Heart left ventricle (tissue), 16 donors: Measurements from ENCODE around the gene SLC24A4. TPM values are rescaled to one million over a fixed set of nuclear protein-coding genes. Genes with fewer than 3 reads are reported as not detected.

Experiments used
- ATAC-seq, 4 donors: fragments of 200-7000 bp; cut with Tn5 transposase; one replicate each; pipeline ENCODE4 v1.9.1; 2020 to 2022; ENCODE audit warnings: moderate library complexity in 4 of 4, mild to moderate bottlenecking in 3 of 4, moderate number of reproducible peaks in 1 of 4
- DNase-seq, 5 donors: peaks; one replicate each; pipeline ENCODE4 v3.0.0-alpha.2; 2020
- H3K27ac ChIP-seq, 12 donors: fragments of 200-600 bp; sonication (generic) in 4 of 12; one replicate each; pipeline versions ENCODE4 v1.5.0 to v1.8.0; 2016 to 2022; ENCODE audit warnings: mild to moderate bottlenecking in 2 of 12
- H3K27me3 ChIP-seq, 9 donors: fragments of 200-600 bp; sonication (generic) in 2 of 9; one replicate each; pipeline versions ENCODE4 v1.5.1 to v1.8.0; 2016 to 2022; ENCODE audit warnings: mild to moderate bottlenecking in 3 of 9
- H3K36me3 ChIP-seq, 9 donors: fragments of 200-600 bp; sonication (generic) in 2 of 9; one replicate each; pipeline versions ENCODE4 v1.5.0 to v1.8.0; 2018 to 2022; ENCODE audit warnings: mild to moderate bottlenecking in 2 of 9
- H3K4me1 ChIP-seq, 12 donors: fragments of 200-600 bp; sonication (generic) in 4 of 12; one replicate each; pipeline versions ENCODE4 v1.5.0 to v1.8.0; 2016 to 2022; ENCODE audit warnings: mild to moderate bottlenecking in 3 of 12
- H3K4me3 ChIP-seq, 12 donors: fragments of 200-600 bp; sonication (generic) in 4 of 12; one replicate each; pipeline versions ENCODE4 v1.5.0 to v1.8.0; 2017 to 2022; ENCODE audit warnings: mild to moderate bottlenecking in 9 of 12, moderate library complexity in 4 of 12
- H3K9me3 ChIP-seq, 12 donors: fragments of 200-600 bp; sonication (generic) in 4 of 12; one replicate each; pipeline versions ENCODE4 v1.5.0 to v1.8.0; 2016 to 2022; ENCODE audit warnings: mild to moderate bottlenecking in 1 of 12
- CTCF ChIP-seq, 12 donors: fragments of 200-600 bp; sonication (generic) in 4 of 12; IDR thresholded peaks; one replicate each; pipeline versions ENCODE4 v1.5.0 to v1.8.0; 2018 to 2022; ENCODE audit warnings: antibody characterized with exemption in 12 of 12, mild to moderate bottlenecking in 5 of 12
- POLR2A ChIP-seq, 2 donors: fragments of 450-650 bp; IDR thresholded peaks; one replicate each; pipeline ENCODE4 v1.6.1; 2017; ENCODE audit warnings: antibody characterized with exemption in 2 of 2, mild to moderate bottlenecking in 2 of 2, moderate library complexity in 2 of 2
- WGBS, 4 donors: extraction: QIAGEN DNeasy Blood & Tissue Kit in 2 of 4; methylation state at CpG; one replicate each; pipeline versions ENCODE4 v1.1.5 to v1.1.7; 2013 to 2018; 5-methylcytosine and 5-hydroxymethylcytosine counted together
- intact Hi-C, 10 donors: fragments of 100-400 bp; cut with DNase I; formaldehyde crosslinking; loops; one replicate each; pipeline versions ENCODE4 v1.11.1 to v1.14.2; 2022
- polyA plus RNA-seq, 2 donors: library from polyadenylated mRNA; stranded (reverse); fragments of 200-250 nt; gene quantifications; one replicate each; pipeline ENCODE4 v1.2.3, GENCODE V29; 2013
- total RNA-seq, 9 donors: library from RNA; depleted of rRNA in 2 of 9; stranded (reverse); fragments of >200 nt in 2 of 9; fragmentation: NEBNext Ultra II Directional in 3 of 9; extraction: Animal tissue kit (Norgen Biotek cat#: 25700) in 3 of 9; gene quantifications; one replicate each; pipeline versions ENCODE4 v1.1.0 to v1.2.4, GENCODE V29; 2016 to 2023
- donor health status: ischemic (EF 13 %, LVEDD 7.1; RV severe dilation, severe dysfunction).
- donor health status: healthy with polysubstance abuse.
- donor health status: DM: no; HTN: yes; CAD: no.
- donor health status: DM: no; HTN: no; CAD: no.
- donor health status: ischemic (EF 25% LVEDD 6.9; RV normal size, moderate dysfunction).
- donor health status: ischemic (EF 25% LVEDD 5.7; RV mildly dilated, moderate dysfunction).
- donor health status: healthy.
- donor health status: DM: yes; HTN: yes; CAD: no.
- donor health status: ischemic (EF 35%, LVEDD 5.7; RV mildly dilated, moderate dysfunction).
- donor health status: nonischemic (EF 11% LVEDD 7.7; RV severe dilation, severe dysfunction).
- donor health status: DM: yes; HTN: yes; CAD: no.
- donor health status: PGD.
- donor health status: ischemic (EF 29% LVEDD 5.4; RV normal size, mild dysfunction).
- donor health status: nonischemic (EF 23%, LVEDD 6.1; RV moderate dilation, normal function).

Gene SLC24A4
- total and polyA plus RNA-seq, 11 donors: 0.05 to 1.6 (median 0.23) TPM

DNA sequence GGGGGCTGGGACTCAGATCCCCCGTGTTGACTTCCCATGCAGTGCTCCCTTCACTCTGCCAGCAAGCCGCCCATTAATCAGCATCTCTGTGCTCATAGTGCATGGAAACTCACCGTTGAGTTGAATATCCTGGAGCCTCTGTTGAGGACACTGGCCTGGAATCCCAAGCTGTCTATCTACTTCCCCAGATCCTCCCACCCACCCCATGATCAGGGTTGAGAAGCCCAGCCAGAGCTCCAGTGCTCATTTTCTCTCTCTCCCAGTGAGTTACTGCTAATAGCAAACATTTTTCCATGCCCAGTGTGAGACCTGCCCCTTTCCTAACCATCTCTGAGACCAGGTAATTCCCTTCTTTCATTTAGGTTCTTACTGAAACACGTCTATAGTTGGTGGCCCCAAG lies 88.2 kb downstream of the SLC24A4 start:
- no peak for TF ChIP-seq POLR2A (IDR thresholded peaks at IDR 0.05)
- TF ChIP-seq CTCF (IDR thresholded peaks at IDR 0.05): no peak

DNA sequence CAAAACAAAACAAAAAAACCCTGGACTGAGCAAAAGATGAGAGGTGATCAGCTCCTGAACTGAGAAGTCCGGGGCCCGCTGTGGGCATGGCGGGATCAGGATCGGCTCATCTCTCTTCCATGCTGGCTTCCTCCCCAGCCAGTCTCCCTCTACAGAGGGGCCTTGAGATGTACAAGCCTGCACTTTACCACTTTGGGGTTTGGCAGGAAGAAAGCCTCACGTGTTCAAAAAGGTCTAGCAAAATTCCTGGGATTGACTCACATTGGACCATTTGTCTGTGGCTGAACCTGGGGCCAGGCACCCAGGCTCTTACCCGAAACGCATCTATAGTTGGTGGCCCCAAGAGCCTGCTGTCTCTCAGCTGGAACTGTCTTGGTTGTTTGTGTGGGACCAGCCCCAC lies 89.0 kb downstream of the SLC24A4 start:
- ATAC-seq (no peak), DNase-seq (no peak)
- WGBS, 4 donors: 76 to 90% (median 88%) methylated on average over 6 to 7 of the region's 7 CpGs
- TF ChIP-seq CTCF (IDR thresholded peaks at IDR 0.05) (no peak), POLR2A (IDR thresholded peaks at IDR 0.05) (no peak)
- H3K4me3 ChIP-seq: no peak overlapping the region
- no peaks in the 10 kb centered on the region for H3K27me3 ChIP-seq
- intact Hi-C loops: no loop called here
- H3K36me3 ChIP-seq: no peaks in the 10 kb centered on the region
- H3K4me1 ChIP-seq: peaks cover 0 to 36% (median 9%) of the 10 kb centered on the region in 12 donors
- H3K9me3 ChIP-seq: peaks cover 0 to 4% (median 0%) of the 10 kb centered on the region in 12 donors
- no peak overlapping the region for H3K27ac ChIP-seq

More for the DNA sequence above, 88.2 kb downstream of the SLC24A4 start:
- H3K27me3 ChIP-seq: no peaks in the 10 kb centered on the region
- no peak overlapping the region for H3K27ac ChIP-seq
- intact Hi-C loops: no loop called here
- WGBS, 4 donors: 62 to 75% (median 70%) methylated on average over 4 of the region's 4 CpGs
- no peaks in the 10 kb centered on the region for H3K36me3 ChIP-seq
- no peak overlapping the region for H3K4me3 ChIP-seq
- ATAC-seq: no peak
- DNase-seq: no peak
- H3K9me3 ChIP-seq: peaks cover 0 to 11% (median 0%) of the 10 kb centered on the region in 12 donors
- peaks cover 0 to 36% (median 9%) of the 10 kb centered on the region in 12 donors for H3K4me1 ChIP-seq

- Histone ChIP-seq H3K27me3 (no peaks in the 10 kb centered on the region), H3K36me3 (no peaks in the 10 kb centered on the region), H3K4me1 (peaks cover 0 to 41% (median 9%) of the 10 kb centered on the region in 12 donors), H3K4me3 (no peak overlapping the region), H3K27ac (no peak overlapping the region), H3K9me3 (no peaks in the 10 kb centered on the region)
- ATAC-seq (no peak), DNase-seq (no peak)
- WGBS, 4 donors: 74 to 81% (median 77%) methylated on average over 10 of the region's 10 CpGs
- intact Hi-C loops: no loop called here
- no peak for TF ChIP-seq CTCF (IDR thresholded peaks at IDR 0.05)
- TF ChIP-seq POLR2A (IDR thresholded peaks at IDR 0.05): no peak
Measured at GRCh38 chr14:92412912-92413311, 89.9 kb downstream of the SLC24A4 start.

- DNase-seq (no peak), ATAC-seq (no peak)
- intact Hi-C loops: no loop called here
- no peaks in the 10 kb centered on the region for H3K36me3 ChIP-seq
- H3K9me3 ChIP-seq: peaks cover 0 to 2% (median 0%) of the 10 kb centered on the region in 12 donors
- no peak for TF ChIP-seq POLR2A (IDR thresholded peaks at IDR 0.05)
- TF ChIP-seq CTCF (IDR thresholded peaks at IDR 0.05): no peak
- no peak overlapping the region for H3K27ac ChIP-seq
- H3K27me3 ChIP-seq: no peaks in the 10 kb centered on the region
- H3K4me3 ChIP-seq: no peak overlapping the region
- 55 to 61% (median 57%) methylated on average over 7 of the region's 7 CpGs for WGBS, 4 donors
- H3K4me1 ChIP-seq: peaks cover 0 to 41% (median 8%) of the 10 kb centered on the region in 12 donors
Measured at GRCh38 chr14:92413379-92413778, 90.4 kb downstream of the SLC24A4 start.
